Upper lobe of left lung (tissue), 6 donors: ENCODE measurements around the gene PTPRD. TPM values are rescaled to one million over a fixed set of nuclear protein-coding genes. Genes with fewer than 3 reads are reported as not detected.

ENCODE experiments used
- ATAC-seq, 2 donors: fragments of 200-7000 bp; cut with Tn5 transposase; one replicate each; pipeline ENCODE4 v1.9.1; 2022; ENCODE audit warnings: mild to moderate bottlenecking in 2 of 2, moderate library complexity in 2 of 2; ENCODE audit not compliant: low FRiP score in 2 of 2
- DNase-seq, 2 donors: peaks; one replicate each; pipeline ENCODE4 v3.0.0-alpha.2; 2019 to 2020
- H3K27ac ChIP-seq, 4 donors: fragments of 200-600 bp; sonication (generic); one replicate each; pipeline ENCODE4 v1.5.1; 2016 to 2019
- H3K27me3 ChIP-seq, 4 donors: fragments of 200-600 bp; sonication (generic); one replicate each; pipeline ENCODE4 v1.5.1; 2017 to 2019
- H3K36me3 ChIP-seq, 4 donors: fragments of 200-600 bp; sonication (generic); one replicate each; pipeline ENCODE4 v1.5.1; 2016 to 2019
- H3K4me1 ChIP-seq, 4 donors: fragments of 200-600 bp; sonication (generic); one replicate each; pipeline ENCODE4 v1.5.1; 2018 to 2019
- H3K4me3 ChIP-seq, 4 donors: fragments of 200-600 bp; sonication (generic); one replicate each; pipeline ENCODE4 v1.5.1; 2017 to 2019; ENCODE audit warnings: mild to moderate bottlenecking in 2 of 4, moderate library complexity in 1 of 4
- H3K9me3 ChIP-seq, 4 donors: fragments of 200-600 bp; sonication (generic); one replicate each; pipeline ENCODE4 v1.5.1; 2018 to 2019
- EP300 ChIP-seq, 4 donors: sonication (generic); formaldehyde crosslinking; IDR thresholded peaks; one replicate each; pipeline ENCODE4 v1.5.1; 2017; ENCODE audit warnings: antibody characterized with exemption in 4 of 4, control low read depth in 2 of 4
- POLR2A ChIP-seq, 4 donors: fragments of 450-650 bp; IDR thresholded peaks; one replicate each; pipeline ENCODE4 v1.5.1; 2016 to 2017; ENCODE audit warnings: antibody characterized with exemption in 4 of 4, mild to moderate bottlenecking in 2 of 4
- POLR2AphosphoS5 ChIP-seq, 2 donors: sonication (generic); formaldehyde crosslinking; IDR thresholded peaks; one replicate each; pipeline ENCODE4 v1.5.1; 2017; ENCODE audit warnings: antibody characterized with exemption in 2 of 2
- WGBS, 2 donors: methylation state at CpG; one replicate each; pipeline ENCODE4 v1.1.5; 2017 to 2018; 5-methylcytosine and 5-hydroxymethylcytosine counted together
- total RNA-seq, 6 donors: library from RNA; depleted of rRNA in 4 of 6; stranded (reverse); fragments of >200 nt in 4 of 6; gene quantifications; one replicate each; pipeline versions ENCODE4 v1.1.0 to v1.2.1, GENCODE V29; 2016 to 2021
- TF ChIP-seq, protein P1 (sequence below), 6 experiments: fragments of 450-650 bp in 4 of 6; fragments of 200-600 bp in 2 of 6; sonication (generic) in 2 of 6; IDR thresholded peaks; one replicate each; pipeline ENCODE4 v1.5.1; 2016 to 2019; ENCODE audit warnings: antibody characterized with exemption in 6 of 6
- donor health status: DM: no; HTN: no; CAD: no; lungs with moderate emphysema.
- donor health status: DM: no; HTN: yes; CAD: no; lungs with severe emphysema.

Gene PTPRD
- total RNA-seq, 6 donors from 2014 or later = 7.4 to 46.1 (median 14.5) TPM

DNA sequence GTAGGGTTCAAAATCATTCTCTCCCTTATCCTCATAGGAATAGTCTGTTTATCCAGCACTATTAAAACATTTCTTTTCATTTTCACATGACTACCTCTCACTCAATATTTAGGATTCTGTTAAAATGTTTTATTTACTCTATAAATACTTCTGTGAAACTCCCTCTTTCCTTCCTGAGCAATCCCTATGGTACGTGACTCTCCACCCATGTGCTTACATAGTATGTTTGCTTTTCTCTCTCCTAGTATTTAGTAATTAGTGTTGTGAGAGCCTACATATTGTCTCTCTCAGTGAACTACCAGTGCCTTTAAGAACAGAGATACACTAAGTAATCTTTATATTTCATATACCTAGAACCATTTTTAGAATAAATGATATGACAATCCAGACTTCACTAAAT is 46.0 kb downstream of the PTPRD start:
- DNase-seq = no peak
- H3K27me3 ChIP-seq = no peaks in the 10 kb centered on the region
- H3K4me1 ChIP-seq = no peaks in the 10 kb centered on the region
- no peak for ATAC-seq
- H3K4me3 ChIP-seq = no peak overlapping the region
- no peaks in the 10 kb centered on the region for H3K9me3 ChIP-seq
- H3K27ac ChIP-seq = no peak overlapping the region
- 45 to 50% methylated on average over 1 of the region's 1 CpG for WGBS, 2 donors
- TF ChIP-seq EP300 (IDR thresholded peaks at IDR 0.05) = no peak
- no peak for TF ChIP-seq POLR2A (IDR thresholded peaks at IDR 0.05)
- TF ChIP-seq, protein P1, sequence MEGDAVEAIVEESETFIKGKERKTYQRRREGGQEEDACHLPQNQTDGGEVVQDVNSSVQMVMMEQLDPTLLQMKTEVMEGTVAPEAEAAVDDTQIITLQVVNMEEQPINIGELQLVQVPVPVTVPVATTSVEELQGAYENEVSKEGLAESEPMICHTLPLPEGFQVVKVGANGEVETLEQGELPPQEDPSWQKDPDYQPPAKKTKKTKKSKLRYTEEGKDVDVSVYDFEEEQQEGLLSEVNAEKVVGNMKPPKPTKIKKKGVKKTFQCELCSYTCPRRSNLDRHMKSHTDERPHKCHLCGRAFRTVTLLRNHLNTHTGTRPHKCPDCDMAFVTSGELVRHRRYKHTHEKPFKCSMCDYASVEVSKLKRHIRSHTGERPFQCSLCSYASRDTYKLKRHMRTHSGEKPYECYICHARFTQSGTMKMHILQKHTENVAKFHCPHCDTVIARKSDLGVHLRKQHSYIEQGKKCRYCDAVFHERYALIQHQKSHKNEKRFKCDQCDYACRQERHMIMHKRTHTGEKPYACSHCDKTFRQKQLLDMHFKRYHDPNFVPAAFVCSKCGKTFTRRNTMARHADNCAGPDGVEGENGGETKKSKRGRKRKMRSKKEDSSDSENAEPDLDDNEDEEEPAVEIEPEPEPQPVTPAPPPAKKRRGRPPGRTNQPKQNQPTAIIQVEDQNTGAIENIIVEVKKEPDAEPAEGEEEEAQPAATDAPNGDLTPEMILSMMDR (IDR thresholded peaks at IDR 0.05) = no peak
- TF ChIP-seq POLR2AphosphoS5 (IDR thresholded peaks at IDR 0.05) = no peak
- no peaks in the 10 kb centered on the region for H3K36me3 ChIP-seq

DNA sequence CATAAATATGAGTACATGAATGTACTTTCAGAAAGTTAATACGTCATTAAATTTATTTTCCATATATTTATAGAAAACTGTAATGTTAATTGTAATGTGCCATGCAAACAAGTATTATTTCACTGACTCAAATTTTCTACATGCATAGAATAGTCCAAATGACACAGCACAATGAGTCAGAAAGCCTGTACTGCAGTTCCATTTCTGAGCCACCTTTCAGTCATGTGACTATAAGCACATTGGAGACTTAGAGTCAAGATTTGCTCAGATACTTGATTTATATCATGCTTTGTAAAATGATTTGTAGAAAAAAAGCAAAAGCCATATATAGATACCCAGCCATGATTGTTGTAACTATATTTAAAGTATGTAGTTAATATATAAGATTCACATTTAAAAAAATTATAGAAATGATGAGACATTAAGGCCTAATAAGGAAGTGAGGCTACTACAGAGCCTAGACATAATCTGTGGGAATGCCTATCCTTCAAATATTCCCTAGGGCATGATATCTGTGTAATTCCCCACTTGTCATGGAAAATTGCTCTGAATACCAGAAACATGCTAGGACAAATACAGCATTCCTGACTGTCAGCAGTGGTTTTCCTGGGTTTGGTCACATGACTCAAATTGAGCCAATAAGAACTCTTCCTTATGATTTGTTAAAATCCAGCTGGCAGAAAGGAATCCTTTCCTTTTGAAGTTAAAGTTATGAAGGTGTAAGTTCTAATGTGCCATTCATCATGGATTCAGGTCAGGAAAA is 50.0 kb downstream of the PTPRD start:
- WGBS, 2 donors = 92 to 100% methylated on average over 1 of the region's 1 CpG
- no peak overlapping the region for H3K27ac ChIP-seq
- H3K27me3 ChIP-seq = no peaks in the 10 kb centered on the region
- no peak for DNase-seq
- H3K36me3 ChIP-seq = no peaks in the 10 kb centered on the region
- TF ChIP-seq EP300 (IDR thresholded peaks at IDR 0.05) (no peak), POLR2AphosphoS5 (IDR thresholded peaks at IDR 0.05) (no peak), POLR2A (IDR thresholded peaks at IDR 0.05) (no peak)
- TF ChIP-seq, protein P1 (IDR thresholded peaks at IDR 0.05) = no peak
- ATAC-seq = no peak
- H3K9me3 ChIP-seq = no peaks in the 10 kb centered on the region
- no peak overlapping the region for H3K4me3 ChIP-seq
- no peaks in the 10 kb centered on the region for H3K4me1 ChIP-seq

DNA sequence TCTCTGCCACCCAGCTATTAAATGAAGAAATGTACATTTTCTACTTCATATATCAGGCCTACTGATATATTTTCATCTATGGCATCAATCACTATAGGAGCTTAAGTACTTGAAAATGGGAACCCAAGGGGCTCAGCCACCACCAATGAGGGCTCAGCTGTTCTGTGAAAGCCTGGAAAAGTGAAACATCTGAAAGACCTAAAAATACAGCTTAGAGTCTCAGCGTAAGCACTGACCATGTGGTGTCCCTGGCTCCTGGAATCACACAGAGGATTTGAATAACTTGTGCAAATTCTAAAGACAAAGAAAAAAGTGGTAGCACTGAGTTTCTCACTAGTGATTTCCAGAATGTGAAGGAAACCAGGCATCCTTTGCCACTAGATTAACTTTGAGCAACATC is 64.5 kb downstream of the PTPRD start:
- no peak for DNase-seq
- Histone ChIP-seq H3K36me3 (no peaks in the 10 kb centered on the region), H3K27ac (no peak overlapping the region), H3K4me1 (no peaks in the 10 kb centered on the region), H3K4me3 (no peak overlapping the region), H3K27me3 (no peaks in the 10 kb centered on the region), H3K9me3 (no peaks in the 10 kb centered on the region)
- ATAC-seq = no peak
- 63 to 75% methylated on average over 1 of the region's 1 CpG for WGBS, 2 donors
- TF ChIP-seq POLR2A (IDR thresholded peaks at IDR 0.05) (no peak), POLR2AphosphoS5 (IDR thresholded peaks at IDR 0.05) (no peak), EP300 (IDR thresholded peaks at IDR 0.05) (no peak)
- TF ChIP-seq, protein P1 (IDR thresholded peaks at IDR 0.05) = no peak

DNA sequence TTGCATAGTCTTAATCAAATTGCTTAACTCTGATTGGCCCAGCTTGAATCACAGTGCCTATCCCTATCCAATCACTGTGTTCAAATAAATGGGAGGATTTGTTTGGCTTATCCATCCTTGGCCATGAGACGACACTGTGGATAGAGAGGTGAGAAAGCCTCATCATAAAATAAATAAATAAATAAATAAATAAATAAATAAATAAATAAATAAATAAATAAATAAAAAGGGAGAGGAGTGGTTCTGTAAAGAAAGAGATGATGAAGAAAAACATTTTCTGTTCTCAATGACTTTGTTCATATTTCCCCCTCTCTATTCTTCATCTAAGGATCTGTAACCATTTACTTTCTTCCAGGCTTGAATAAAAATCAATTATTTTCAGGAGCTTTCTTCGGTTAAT is 74.7 kb downstream of the PTPRD start:
- DNase-seq = no peak
- TF ChIP-seq POLR2A (IDR thresholded peaks at IDR 0.05) (no peak), EP300 (IDR thresholded peaks at IDR 0.05) (no peak), POLR2AphosphoS5 (IDR thresholded peaks at IDR 0.05) (no peak)
- TF ChIP-seq, protein P1 (IDR thresholded peaks at IDR 0.05) = no peak
- no peaks in the 10 kb centered on the region for H3K4me1 ChIP-seq
- no peaks in the 10 kb centered on the region for H3K9me3 ChIP-seq
- no peaks in the 10 kb centered on the region for H3K27me3 ChIP-seq
- no peak for ATAC-seq
- H3K4me3 ChIP-seq = no peak overlapping the region
- no peaks in the 10 kb centered on the region for H3K36me3 ChIP-seq
- 81 to 83% methylated on average over 2 of the region's 2 CpGs for WGBS, 2 donors
- H3K27ac ChIP-seq = no peak overlapping the region

- Histone ChIP-seq H3K4me1 (no peaks in the 10 kb centered on the region), H3K9me3 (no peaks in the 10 kb centered on the region), H3K4me3 (no peak overlapping the region), H3K27ac (no peak overlapping the region), H3K36me3 (no peaks in the 10 kb centered on the region), H3K27me3 (no peaks in the 10 kb centered on the region)
- no peak for TF ChIP-seq EP300 (IDR thresholded peaks at IDR 0.05)
- TF ChIP-seq, protein P1 (IDR thresholded peaks at IDR 0.05) = no peak
- no peak for TF ChIP-seq POLR2AphosphoS5 (IDR thresholded peaks at IDR 0.05)
- TF ChIP-seq POLR2A (IDR thresholded peaks at IDR 0.05) = no peak
- 63 to 83% methylated on average over 1 of the region's 1 CpG for WGBS, 2 donors
- ATAC-seq (no peak), DNase-seq (no peak)
Observed at GRCh38 chr9:10534850-10535249, 78.0 kb downstream of the PTPRD start.
